Stomach smooth muscle (tissue), 2 donors: Measurements from ENCODE around the gene PA2G4.

ENCODE experiments used
- H3K27ac ChIP-seq: one replicate; pipeline ENCODE4 v1.7.0; 2013; ENCODE audit warnings: mild to moderate bottlenecking, low read length, inconsistent platforms
- H3K27me3 ChIP-seq, 2 donors: one replicate each; pipeline ENCODE4 v1.7.0; 2013; ENCODE audit warnings: low read length in 2 of 2; ENCODE audit not compliant: insufficient read depth in 2 of 2, control insufficient read depth in 1 of 2
- H3K36me3 ChIP-seq, 2 donors: one replicate each; pipeline ENCODE4 v1.7.0; 2013; ENCODE audit warnings: low read length in 2 of 2; ENCODE audit not compliant: control insufficient read depth in 2 of 2, insufficient read depth in 2 of 2
- H3K4me1 ChIP-seq: one replicate; pipeline ENCODE4 v1.7.0; 2013; ENCODE audit warnings: low read length; ENCODE audit not compliant: control insufficient read depth, insufficient read depth
- H3K4me3 ChIP-seq, 2 donors: one replicate each; pipeline ENCODE4 v1.7.0; 2013; ENCODE audit warnings: low read length in 2 of 2
- H3K9ac ChIP-seq, 2 donors: one replicate each; pipeline ENCODE4 v1.7.0; 2013; ENCODE audit warnings: low read length in 2 of 2, mild to moderate bottlenecking in 1 of 2
- H3K9me3 ChIP-seq, 2 donors: one replicate each; pipeline ENCODE4 v1.7.0; 2013; ENCODE audit warnings: low read length in 2 of 2; ENCODE audit not compliant: control insufficient read depth in 2 of 2
- donor health status: healthy.
- donor health status: Pancreatic carcinoma.

PA2G4 gene

DNA sequence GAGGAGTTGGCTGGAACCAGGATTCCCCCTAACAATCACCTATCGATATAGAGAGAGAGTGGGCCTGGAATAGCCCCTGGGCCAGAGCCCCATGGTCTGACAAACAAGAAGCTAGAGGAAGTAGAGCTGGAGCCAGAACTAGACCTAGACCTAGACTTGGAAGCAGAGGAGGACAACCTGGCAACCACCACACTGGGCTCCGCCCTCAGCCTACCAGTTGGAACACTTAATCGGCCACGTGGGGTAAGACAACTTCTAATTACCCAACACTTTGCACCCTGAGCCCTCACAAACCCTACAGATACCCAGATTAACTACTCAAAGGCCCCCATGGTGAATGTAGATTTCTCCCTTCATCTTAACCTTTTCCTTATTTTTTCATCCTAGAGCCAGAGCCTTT lies 4.6 kb upstream of the PA2G4 start:
- H3K4me1 ChIP-seq, result peaks cover 10% of the 10 kb centered on the region
- H3K27ac ChIP-seq, result no peak overlapping the region
- H3K4me3 ChIP-seq, result no peak overlapping the region
- H3K36me3 ChIP-seq, result no peaks in the 10 kb centered on the region
- no peaks in the 10 kb centered on the region for H3K27me3 ChIP-seq
- H3K9ac ChIP-seq, result no peak overlapping the region
- H3K9me3 ChIP-seq, result no peaks in the 10 kb centered on the region

DNA sequence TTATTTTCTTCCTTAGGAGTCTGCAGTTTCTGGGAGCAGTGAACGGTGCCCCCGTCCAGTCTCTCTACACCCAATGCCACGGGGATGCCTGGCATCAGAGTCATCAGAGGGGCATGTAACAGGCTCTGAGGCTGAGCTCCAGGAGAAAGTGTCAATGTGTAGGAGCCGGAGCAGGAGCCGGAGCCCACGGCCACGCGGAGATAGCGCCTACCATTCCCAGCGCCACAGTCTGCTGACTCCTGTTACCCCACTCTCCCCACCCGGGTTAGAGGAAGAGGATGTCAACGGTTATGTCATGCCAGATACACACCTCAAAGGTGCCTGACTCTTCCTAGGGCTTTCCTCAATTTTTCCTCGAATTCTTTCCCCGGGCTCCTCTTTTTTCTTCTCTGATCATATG lies 3.3 kb upstream of the PA2G4 start:
- H3K9ac ChIP-seq, result no peak overlapping the region
- peaks cover 22% of the 10 kb centered on the region for H3K4me1 ChIP-seq
- H3K4me3 ChIP-seq, result no peak overlapping the region
- H3K36me3 ChIP-seq, result no peaks in the 10 kb centered on the region
- H3K9me3 ChIP-seq, result no peaks in the 10 kb centered on the region
- no peaks in the 10 kb centered on the region for H3K27me3 ChIP-seq
- no peak overlapping the region for H3K27ac ChIP-seq

DNA sequence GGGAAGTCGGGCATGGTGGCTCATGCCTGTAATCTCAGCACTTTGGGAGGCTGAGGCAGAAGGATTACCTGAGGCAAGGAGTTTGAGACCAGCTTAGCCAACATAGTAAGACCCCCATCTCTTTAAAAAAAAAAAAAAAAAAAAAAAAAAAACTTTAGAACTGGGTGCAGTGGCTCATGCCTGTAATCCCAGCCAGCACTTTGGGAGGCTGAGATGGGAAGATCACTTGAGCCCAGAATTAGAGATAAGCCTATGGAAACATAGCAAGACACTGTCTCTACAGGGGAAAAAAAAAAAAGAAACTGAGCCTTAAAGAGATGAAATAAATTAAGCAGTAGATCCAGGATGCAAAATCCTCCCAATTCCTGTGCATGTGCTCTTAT lies 1.7 kb upstream of the PA2G4 start:
- H3K27ac ChIP-seq, result no peak overlapping the region
- H3K9ac ChIP-seq, result no peak overlapping the region
- no peak overlapping the region for H3K4me3 ChIP-seq
- H3K4me1 ChIP-seq, result peaks cover 26% of the 10 kb centered on the region
- H3K27me3 ChIP-seq, result no peaks in the 10 kb centered on the region
- H3K36me3 ChIP-seq, result peaks cover 9 to 10% of the 10 kb centered on the region in 2 donors
- no peaks in the 10 kb centered on the region for H3K9me3 ChIP-seq

DNA sequence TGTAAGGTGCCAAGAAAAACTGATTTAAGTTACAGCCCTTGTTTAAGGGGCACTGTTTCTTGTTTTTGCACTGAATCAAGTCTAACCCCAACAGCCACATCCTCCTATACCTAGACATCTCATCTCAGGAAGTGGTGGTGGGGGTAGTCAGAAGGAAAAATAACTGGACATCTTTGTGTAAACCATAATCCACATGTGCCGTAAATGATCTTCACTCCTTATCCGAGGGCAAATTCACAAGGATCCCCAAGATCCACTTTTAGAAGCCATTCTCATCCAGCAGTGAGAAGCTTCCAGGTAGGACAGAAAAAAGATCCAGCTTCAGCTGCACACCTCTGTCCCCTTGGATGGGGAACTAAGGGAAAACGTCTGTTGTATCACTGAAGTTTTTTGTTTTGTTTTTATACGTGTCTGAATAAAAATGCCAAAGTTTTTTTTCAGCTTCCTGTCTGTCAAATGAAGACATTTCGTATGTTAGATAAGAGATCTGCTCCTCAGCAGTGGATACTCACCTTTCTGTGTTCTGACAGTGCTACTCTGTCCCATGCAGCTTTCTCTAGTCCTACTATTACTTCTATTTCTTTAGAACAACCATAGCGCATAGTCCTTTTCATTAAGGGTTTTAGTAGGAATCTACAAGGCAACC lies 1.2 kb upstream of the PA2G4 start:
- Histone ChIP-seq H3K27me3 (no peaks in the 10 kb centered on the region), H3K4me3 (peak overlapping the region; percentile 94 to 96), H3K9ac (peak overlapping the region in 1 of 2 donors; percentile 94), H3K36me3 (peaks cover 11 to 15% of the 10 kb centered on the region in 2 donors), H3K4me1 (peaks cover 26% of the 10 kb centered on the region), H3K27ac (peak overlapping the region; percentile 86), H3K9me3 (no peaks in the 10 kb centered on the region)

DNA sequence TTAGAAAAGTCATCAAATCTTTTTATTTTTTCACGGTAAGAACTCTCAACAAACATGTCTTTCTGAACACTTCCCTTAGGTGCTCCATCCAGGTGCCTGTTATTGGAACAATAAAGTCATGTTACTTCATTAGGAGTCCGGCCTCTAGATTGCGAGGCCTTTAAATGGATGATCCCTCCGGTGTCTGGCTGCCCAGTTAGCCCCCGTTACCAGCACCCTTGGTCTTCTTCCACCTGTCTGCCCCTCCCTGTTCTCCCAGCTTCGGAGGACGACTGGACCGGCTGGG lies 593 bp upstream of the PA2G4 start:
- Histone ChIP-seq H3K27me3 (no peaks in the 10 kb centered on the region), H3K4me1 (peaks cover 26% of the 10 kb centered on the region), H3K36me3 (peaks cover 11 to 20% of the 10 kb centered on the region in 2 donors), H3K4me3 (peak overlapping the region; percentile 94 to 96), H3K27ac (peak overlapping the region; percentile 86), H3K9me3 (no peaks in the 10 kb centered on the region), H3K9ac (peak overlapping the region; percentile 90 to 94)

DNA sequence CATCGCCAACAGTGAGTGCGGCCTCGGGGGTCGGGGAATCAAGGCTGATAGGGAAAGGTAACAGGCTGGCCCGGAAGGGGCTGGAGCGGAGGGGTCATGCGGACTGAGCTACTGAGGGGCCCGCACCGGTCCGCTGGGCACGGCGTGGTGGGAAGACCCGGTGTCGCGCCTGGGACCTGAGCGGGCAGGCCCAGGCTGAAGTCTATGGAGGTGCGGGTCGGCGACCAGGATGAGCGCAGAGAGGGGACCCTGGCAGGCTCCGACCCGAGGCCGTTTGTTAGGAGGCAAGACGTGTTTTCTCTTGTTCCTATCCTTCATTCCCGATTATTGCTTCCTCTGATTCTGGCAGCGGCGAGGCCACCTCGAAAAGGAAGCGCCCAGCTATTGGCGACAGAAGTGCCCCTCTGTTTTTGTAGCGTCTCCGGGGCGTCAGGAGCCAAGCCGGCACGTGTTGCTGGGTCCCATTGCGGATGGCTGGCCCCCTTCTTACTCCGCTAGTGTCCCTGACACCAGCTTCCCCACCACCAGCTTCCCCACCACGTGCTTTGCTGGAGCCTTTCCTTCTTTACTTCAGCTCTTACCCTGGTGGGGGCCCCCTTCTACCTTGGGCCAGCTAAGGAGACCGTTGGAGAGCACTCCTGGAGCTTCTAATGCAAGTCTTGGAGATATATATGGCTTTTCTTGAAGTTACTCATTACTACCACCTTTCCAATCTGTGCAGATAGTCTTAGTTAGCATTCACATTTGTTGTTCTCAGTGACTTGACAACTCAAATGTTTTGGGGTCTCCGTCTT lies 653 bp downstream of the PA2G4 start:
- H3K4me1 ChIP-seq, result peaks cover 26% of the 10 kb centered on the region
- no peaks in the 10 kb centered on the region for H3K27me3 ChIP-seq
- peak overlapping the region; percentile 90 to 94 for H3K9ac ChIP-seq
- H3K27ac ChIP-seq, result peak overlapping the region; percentile 86
- peak overlapping the region; percentile 94 to 96 for H3K4me3 ChIP-seq
- peaks cover 16 to 29% of the 10 kb centered on the region in 2 donors for H3K36me3 ChIP-seq
- H3K9me3 ChIP-seq, result no peaks in the 10 kb centered on the region

DNA sequence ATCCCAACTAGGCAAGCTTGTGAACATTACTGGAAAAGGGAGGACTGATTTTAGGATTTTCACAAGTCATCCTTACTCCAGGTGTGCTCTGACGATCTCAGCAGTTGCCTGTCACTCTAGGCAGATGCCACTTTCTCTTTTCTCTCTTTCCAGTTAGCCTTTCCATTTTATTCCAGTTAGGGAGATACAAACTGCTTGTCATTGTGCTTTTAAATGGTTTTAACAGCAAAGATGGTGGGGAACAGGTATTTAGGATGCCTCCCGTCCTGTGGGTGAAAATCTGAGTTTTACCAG lies 1.2 kb downstream of the PA2G4 start:
- Histone ChIP-seq H3K9me3 (no peaks in the 10 kb centered on the region), H3K4me1 (peaks cover 26% of the 10 kb centered on the region), H3K9ac (peak overlapping the region; percentile 90 to 94), H3K36me3 (peaks cover 21 to 34% of the 10 kb centered on the region in 2 donors), H3K27ac (no peak overlapping the region), H3K4me3 (peak overlapping the region; percentile 94 to 96), H3K27me3 (no peaks in the 10 kb centered on the region)

DNA sequence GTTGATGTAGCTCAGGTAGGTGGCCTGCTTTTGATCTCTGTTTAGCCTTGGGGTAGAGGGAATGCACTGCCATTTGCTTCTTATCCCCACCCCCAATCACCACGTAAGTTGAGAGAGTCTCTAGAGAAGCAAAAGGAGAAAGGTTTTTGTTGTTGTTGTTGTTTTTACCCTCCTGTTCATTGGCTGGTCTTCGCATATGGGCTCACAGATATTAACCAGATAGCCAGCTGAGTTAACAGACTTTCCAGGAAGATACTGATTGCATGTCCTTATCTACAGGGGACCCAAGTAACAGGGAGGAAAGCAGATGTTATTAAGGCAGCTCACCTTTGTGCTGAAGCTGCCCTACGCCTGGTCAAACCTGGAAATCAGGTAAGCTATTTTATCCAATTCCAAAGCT lies 2.9 kb downstream of the PA2G4 start:
- H3K4me3 ChIP-seq, result no peak overlapping the region
- H3K27ac ChIP-seq, result no peak overlapping the region
- H3K36me3 ChIP-seq, result peaks cover 34 to 48% of the 10 kb centered on the region in 2 donors
- H3K9me3 ChIP-seq, result no peaks in the 10 kb centered on the region
- H3K9ac ChIP-seq, result no peak overlapping the region
- no peaks in the 10 kb centered on the region for H3K27me3 ChIP-seq
- H3K4me1 ChIP-seq, result peaks cover 26% of the 10 kb centered on the region

DNA sequence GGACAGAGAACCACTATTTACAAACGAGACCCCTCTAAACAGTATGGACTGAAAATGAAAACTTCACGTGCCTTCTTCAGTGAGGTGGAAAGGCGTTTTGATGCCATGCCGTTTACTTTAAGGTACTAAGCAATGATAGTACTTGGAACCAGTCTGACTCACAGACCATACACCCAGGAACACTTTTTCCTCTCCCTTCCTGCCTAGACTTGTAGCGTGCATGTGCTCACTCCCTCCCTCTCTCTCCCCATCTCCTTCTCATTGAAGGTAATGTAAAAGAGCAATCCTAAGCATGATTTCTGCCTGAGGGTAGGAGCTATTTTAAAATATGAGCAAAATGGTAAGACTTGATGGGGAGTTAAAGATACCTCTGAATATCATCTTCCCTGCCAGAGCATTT lies 6.2 kb downstream of the PA2G4 start:
- Histone ChIP-seq H3K9me3 (no peaks in the 10 kb centered on the region), H3K4me1 (peaks cover 8% of the 10 kb centered on the region), H3K4me3 (no peak overlapping the region), H3K9ac (no peak overlapping the region), H3K36me3 (peaks cover 36 to 56% of the 10 kb centered on the region in 2 donors), H3K27ac (no peak overlapping the region), H3K27me3 (no peaks in the 10 kb centered on the region)

DNA sequence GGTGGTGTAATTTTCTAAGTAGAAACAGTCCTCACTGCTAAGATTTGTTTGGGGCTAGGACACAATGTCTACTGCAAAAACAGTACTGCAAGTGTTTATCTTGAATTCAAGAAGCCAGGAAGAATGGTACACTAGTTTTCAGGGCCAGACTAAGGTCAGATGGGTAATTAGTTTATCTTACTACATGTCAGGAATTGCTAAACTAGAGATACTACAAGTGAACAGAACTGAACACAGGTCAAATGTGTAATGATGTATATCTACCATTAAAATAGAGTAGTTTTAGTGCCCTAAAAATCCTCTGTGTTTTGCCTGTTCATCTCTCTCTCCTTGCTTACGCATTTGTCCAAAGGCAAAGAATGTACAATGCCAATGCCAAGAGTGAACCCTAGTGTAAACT lies 9.7 kb downstream of the PA2G4 start:
- no peak overlapping the region for H3K27ac ChIP-seq
- peaks cover 25 to 36% of the 10 kb centered on the region in 2 donors for H3K36me3 ChIP-seq
- H3K9ac ChIP-seq, result no peak overlapping the region

DNA sequence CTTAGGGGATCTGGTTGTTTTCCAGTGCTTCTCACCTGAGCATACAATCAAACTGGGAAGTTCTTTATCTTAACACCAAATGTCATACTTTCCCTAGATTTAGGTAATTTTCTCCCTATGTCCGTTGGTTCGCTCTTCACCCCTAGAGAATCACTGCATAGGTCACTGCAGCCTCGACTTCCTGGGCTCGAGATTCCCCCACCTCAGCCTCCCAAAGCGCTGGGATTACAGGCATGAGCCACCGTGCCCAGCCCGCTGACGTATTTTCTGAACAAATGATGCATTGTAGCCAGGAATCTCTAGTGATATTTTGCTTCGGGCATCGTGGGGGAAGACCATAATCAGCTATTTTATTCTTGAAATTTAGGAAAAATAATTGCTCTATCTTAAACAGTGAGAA lies 11.0 kb downstream of the PA2G4 start:
- Histone ChIP-seq H3K4me1 (peaks cover 26% of the 10 kb centered on the region), H3K4me3 (peak overlapping the region; percentile 99), H3K27ac (peak overlapping the region; percentile 98), H3K27me3 (no peaks in the 10 kb centered on the region), H3K9ac (peak overlapping the region; percentile 99 to 100), H3K36me3 (peaks cover 20 to 25% of the 10 kb centered on the region in 2 donors), H3K9me3 (no peaks in the 10 kb centered on the region)

More for the DNA sequence above, 9.7 kb downstream of the PA2G4 start:
- Histone ChIP-seq H3K9me3 (no peaks in the 10 kb centered on the region), H3K27me3 (no peaks in the 10 kb centered on the region), H3K4me3 (no peak overlapping the region), H3K4me1 (peaks cover 13% of the 10 kb centered on the region)
